Fibroblast of lung (primary cell): Measurements from ENCODE around the gene DAGLA.

Experiments used
- CTCF ChIP-seq, 2 donors: IDR thresholded peaks in 1 of 2; conservative IDR thresholded peaks in 1 of 2; 1 replicate in 1 of 2; 2 replicates in 1 of 2; pipeline ENCODE4 v1.5.1; 2011 to 2012; ENCODE audit warnings: low read length in 2 of 2, control low read depth in 1 of 2, inconsistent platforms in 1 of 2, low read depth in 1 of 2, mild to moderate bottlenecking in 1 of 2
- EZH2 ChIP-seq: IDR thresholded peaks from 2 replicates; pipeline ENCODE4 v1.5.1; 2012; ENCODE audit warnings: low read length, control low read depth, mild to moderate bottlenecking; ENCODE audit errors: missing control alignments

GRCh38 chr11:61711037-61711436 is 30.8 kb downstream of the DAGLA start:
- no peak for TF ChIP-seq CTCF (conservative IDR thresholded peaks at IDR 0.05 in 1 of 2, IDR thresholded peaks at IDR 0.05 in 1 of 2; ENCODE audit: low read depth in 1 of 2, low read length in 2 of 2)
- no peak for TF ChIP-seq EZH2
